Heart left ventricle (tissue), 13 donors: ENCODE measurements around the gene CEACAM21.

ENCODE experiments used
- CTCF ChIP-seq, 12 donors: fragments of 200-600 bp; sonication (generic) in 4 of 12; IDR thresholded peaks; one replicate each; pipeline versions ENCODE4 v1.5.0 to v1.8.0; 2018 to 2022; ENCODE audit warnings: antibody characterized with exemption in 12 of 12, mild to moderate bottlenecking in 5 of 12
- POLR2A ChIP-seq, 2 donors: fragments of 450-650 bp; IDR thresholded peaks; one replicate each; pipeline ENCODE4 v1.6.1; 2017; ENCODE audit warnings: antibody characterized with exemption in 2 of 2, mild to moderate bottlenecking in 2 of 2, moderate library complexity in 2 of 2
- donor health status: ischemic (EF 13 %, LVEDD 7.1; RV severe dilation, severe dysfunction).
- donor health status: DM: no; HTN: yes; CAD: no.
- donor health status: DM: no; HTN: no; CAD: no.
- donor health status: ischemic (EF 25% LVEDD 6.9; RV normal size, moderate dysfunction).
- donor health status: ischemic (EF 25% LVEDD 5.7; RV mildly dilated, moderate dysfunction).
- donor health status: ischemic (EF 35%, LVEDD 5.7; RV mildly dilated, moderate dysfunction).
- donor health status: nonischemic (EF 11% LVEDD 7.7; RV severe dilation, severe dysfunction).
- donor health status: DM: yes; HTN: yes; CAD: no.
- donor health status: PGD.
- donor health status: ischemic (EF 29% LVEDD 5.4; RV normal size, mild dysfunction).
- donor health status: nonischemic (EF 23%, LVEDD 6.1; RV moderate dilation, normal function).

- no peak for TF ChIP-seq CTCF (IDR thresholded peaks at IDR 0.05)
- TF ChIP-seq POLR2A (IDR thresholded peaks at IDR 0.05), result no peak
Measured at GRCh38 chr19:41623360-41623759, 47.4 kb downstream of the CEACAM21 start.
